WTC11 (cell line): ENCODE results near the gene FGFBP1. TPM values are rescaled to one million over a fixed set of nuclear protein-coding genes. Genes with fewer than 3 reads are reported as not detected.
"Not testable (repeated sequence)": the region's sequence is repeated elsewhere in the genome, so short reads cannot be mapped to it uniquely, and the experiment has no call there.

Source experiments
- ATAC-seq: fragments of 200-7000 bp; cut with Tn5 transposase; 2 replicates; pipeline ENCODE4 v1.10.0; 2021; ENCODE audit warnings: mild to moderate bottlenecking, moderate library complexity
- CTCF ChIA-PET: fragments of 300-600 bp; sonication (Branson Sonifier 250); formaldehyde crosslinking; loops from one replicate; lab custom pipeline; 2021; ENCODE audit warnings: antibody characterized with exemption; lab: Charles Lee
- POLR2A ChIA-PET: fragments of 350-600 bp; sonication (Branson Sonifier 250); formaldehyde crosslinking; loops from one replicate; lab custom pipeline; 2021; ENCODE audit warnings: antibody characterized with exemption; lab: Charles Lee
- DNase-seq: peaks from one replicate; pipeline ENCODE4 v3.0.0; 2021; ENCODE audit warnings: low spot score
- H3K27ac Mint-ChIP-seq: 2 replicates; pipeline ENCODE4 v1.8.0; 2021; ENCODE audit warnings: mixed read lengths
- H3K27me3 Mint-ChIP-seq: 2 replicates; pipeline ENCODE4 v1.8.0; 2021; ENCODE audit warnings: low read depth, mild to moderate bottlenecking, moderate library complexity, mixed read lengths
- H3K36me3 Mint-ChIP-seq: 2 replicates; pipeline ENCODE4 v1.8.0; 2021; ENCODE audit warnings: mixed read lengths
- H3K4me1 Mint-ChIP-seq: 2 replicates; pipeline ENCODE4 v1.8.0; 2022; ENCODE audit warnings: mixed read lengths
- H3K4me3 Mint-ChIP-seq: 2 replicates; pipeline ENCODE4 v1.8.0; 2021; ENCODE audit warnings: mild to moderate bottlenecking, moderate library complexity, mixed read lengths
- H3K9me3 Mint-ChIP-seq: 2 replicates; pipeline ENCODE4 v1.8.0; 2021; ENCODE audit warnings: mixed read lengths
- FOXK1 ChIP-seq: sonication (generic); formaldehyde crosslinking; IDR thresholded peaks from 2 replicates; pipeline ENCODE4 v1.8.0; 2022; ENCODE audit warnings: mild to moderate bottlenecking, moderate library complexity, missing genetic modification reagents
- MYBL2 ChIP-seq: sonication (generic); formaldehyde crosslinking; IDR thresholded peaks from 2 replicates; pipeline ENCODE4 v1.8.1; 2023; ENCODE audit warnings: mild to moderate bottlenecking, moderate library complexity, missing genetic modification reagents
- ZBTB43 ChIP-seq: sonication (generic); formaldehyde crosslinking; IDR thresholded peaks from 2 replicates; pipeline ENCODE4 v1.8.1; 2023; ENCODE audit warnings: mild to moderate bottlenecking, missing genetic modification reagents
- ZNF121 ChIP-seq: sonication (generic); formaldehyde crosslinking; IDR thresholded peaks from 2 replicates; pipeline ENCODE4 v1.8.0; 2023; ENCODE audit warnings: missing genetic modification reagents
- ZNF281 ChIP-seq: sonication (generic); formaldehyde crosslinking; IDR thresholded peaks from 2 replicates; pipeline ENCODE4 v1.8.0; 2023; ENCODE audit warnings: mild to moderate bottlenecking, missing genetic modification reagents
- ZNF425 ChIP-seq: fragments of 250-450 bp; sonication (Bioruptor Pico); conservative IDR thresholded peaks from 2 replicates; pipeline ENCODE4 v1.9.0; 2021; ENCODE audit warnings: mild to moderate bottlenecking
- total RNA-seq: library from RNA; stranded (reverse); gene quantifications from 3 replicates; pipeline ENCODE4 v1.2.3, GENCODE V29; 2021
- TF ChIP-seq, protein P1 (sequence below): sonication (generic); formaldehyde crosslinking; IDR thresholded peaks from 2 replicates; pipeline ENCODE4 v1.8.1; 2023; ENCODE audit warnings: mild to moderate bottlenecking, missing genetic modification reagents, borderline replicate concordance
- TF ChIP-seq, protein P2 (sequence below): fragments of 200-600 bp; IDR thresholded peaks from 2 replicates; pipeline ENCODE4 v1.8.0; 2022; ENCODE audit warnings: antibody characterized with exemption
- TF ChIP-seq, protein P3 (sequence below): sonication (generic); formaldehyde crosslinking; IDR thresholded peaks from 2 replicates; pipeline ENCODE4 v1.8.0; 2022; ENCODE audit warnings: mild to moderate bottlenecking, missing genetic modification reagents

Gene FGFBP1
- total RNA-seq, 1 experiment from 2014 or later: not detected

GRCh38 chr4:15916358-15916757 lies 22.2 kb downstream of the FGFBP1 start:
- H3K4me1 Mint-ChIP-seq, H3K4me3 Mint-ChIP-seq, POLR2A ChIA-PET, DNase-seq, H3K27ac Mint-ChIP-seq, CTCF ChIA-PET, H3K27me3 Mint-ChIP-seq, ATAC-seq: not testable (repeated sequence)
- Mint-ChIP-seq H3K9me3 (peaks cover 27% of the 10 kb centered on the region), H3K36me3 (peaks cover 16% of the 10 kb centered on the region)

DNA sequence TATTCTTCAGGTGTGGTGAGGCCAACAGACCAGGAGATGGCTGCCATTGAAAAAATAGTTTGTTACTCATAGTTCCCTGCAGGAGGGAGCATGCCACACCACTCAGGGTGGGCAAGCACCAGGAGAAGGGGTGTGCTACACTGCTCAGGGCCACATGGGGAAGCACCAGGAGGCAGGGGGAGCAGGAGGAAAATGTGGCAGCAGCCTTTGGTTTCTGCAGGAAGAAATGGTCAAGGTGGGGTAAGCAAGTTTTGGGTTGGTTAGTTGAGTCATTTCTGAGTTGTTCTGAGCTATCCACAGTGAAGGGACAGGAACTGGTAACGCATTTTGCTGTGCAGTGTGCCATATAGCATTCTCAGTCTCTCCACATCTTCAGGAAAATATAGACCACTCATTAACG lies 23.8 kb downstream of the FGFBP1 start:
- Mint-ChIP-seq H3K27me3 (no peaks in the 10 kb centered on the region; the same call in 1 of the 2 replicates), H3K4me3 (no peak overlapping the region), H3K36me3 (peaks cover 16% of the 10 kb centered on the region), H3K9me3 (peaks cover 27% of the 10 kb centered on the region), H3K27ac (no peak overlapping the region), H3K4me1 (no peaks in the 10 kb centered on the region)
- ChIA-PET CTCF (no interaction called here), POLR2A (no interaction called here)
- ATAC-seq (no peak), DNase-seq (no peak)
- TF ChIP-seq ZNF281 (CRISPR knock-in tag) (no peak), FOXK1 (CRISPR knock-in tag) (no peak), MYBL2 (CRISPR knock-in tag) (no peak), ZNF121 (CRISPR knock-in tag) (no peak), ZNF425 (CRISPR knock-in tag) (no peak), ZBTB43 (CRISPR knock-in tag) (no peak)
- TF ChIP-seq, protein P1, sequence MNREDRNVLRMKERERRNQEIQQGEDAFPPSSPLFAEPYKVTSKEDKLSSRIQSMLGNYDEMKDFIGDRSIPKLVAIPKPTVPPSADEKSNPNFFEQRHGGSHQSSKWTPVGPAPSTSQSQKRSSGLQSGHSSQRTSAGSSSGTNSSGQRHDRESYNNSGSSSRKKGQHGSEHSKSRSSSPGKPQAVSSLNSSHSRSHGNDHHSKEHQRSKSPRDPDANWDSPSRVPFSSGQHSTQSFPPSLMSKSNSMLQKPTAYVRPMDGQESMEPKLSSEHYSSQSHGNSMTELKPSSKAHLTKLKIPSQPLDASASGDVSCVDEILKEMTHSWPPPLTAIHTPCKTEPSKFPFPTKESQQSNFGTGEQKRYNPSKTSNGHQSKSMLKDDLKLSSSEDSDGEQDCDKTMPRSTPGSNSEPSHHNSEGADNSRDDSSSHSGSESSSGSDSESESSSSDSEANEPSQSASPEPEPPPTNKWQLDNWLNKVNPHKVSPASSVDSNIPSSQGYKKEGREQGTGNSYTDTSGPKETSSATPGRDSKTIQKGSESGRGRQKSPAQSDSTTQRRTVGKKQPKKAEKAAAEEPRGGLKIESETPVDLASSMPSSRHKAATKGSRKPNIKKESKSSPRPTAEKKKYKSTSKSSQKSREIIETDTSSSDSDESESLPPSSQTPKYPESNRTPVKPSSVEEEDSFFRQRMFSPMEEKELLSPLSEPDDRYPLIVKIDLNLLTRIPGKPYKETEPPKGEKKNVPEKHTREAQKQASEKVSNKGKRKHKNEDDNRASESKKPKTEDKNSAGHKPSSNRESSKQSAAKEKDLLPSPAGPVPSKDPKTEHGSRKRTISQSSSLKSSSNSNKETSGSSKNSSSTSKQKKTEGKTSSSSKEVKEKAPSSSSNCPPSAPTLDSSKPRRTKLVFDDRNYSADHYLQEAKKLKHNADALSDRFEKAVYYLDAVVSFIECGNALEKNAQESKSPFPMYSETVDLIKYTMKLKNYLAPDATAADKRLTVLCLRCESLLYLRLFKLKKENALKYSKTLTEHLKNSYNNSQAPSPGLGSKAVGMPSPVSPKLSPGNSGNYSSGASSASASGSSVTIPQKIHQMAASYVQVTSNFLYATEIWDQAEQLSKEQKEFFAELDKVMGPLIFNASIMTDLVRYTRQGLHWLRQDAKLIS (CRISPR knock-in tag): no peak
- TF ChIP-seq, protein P2, sequence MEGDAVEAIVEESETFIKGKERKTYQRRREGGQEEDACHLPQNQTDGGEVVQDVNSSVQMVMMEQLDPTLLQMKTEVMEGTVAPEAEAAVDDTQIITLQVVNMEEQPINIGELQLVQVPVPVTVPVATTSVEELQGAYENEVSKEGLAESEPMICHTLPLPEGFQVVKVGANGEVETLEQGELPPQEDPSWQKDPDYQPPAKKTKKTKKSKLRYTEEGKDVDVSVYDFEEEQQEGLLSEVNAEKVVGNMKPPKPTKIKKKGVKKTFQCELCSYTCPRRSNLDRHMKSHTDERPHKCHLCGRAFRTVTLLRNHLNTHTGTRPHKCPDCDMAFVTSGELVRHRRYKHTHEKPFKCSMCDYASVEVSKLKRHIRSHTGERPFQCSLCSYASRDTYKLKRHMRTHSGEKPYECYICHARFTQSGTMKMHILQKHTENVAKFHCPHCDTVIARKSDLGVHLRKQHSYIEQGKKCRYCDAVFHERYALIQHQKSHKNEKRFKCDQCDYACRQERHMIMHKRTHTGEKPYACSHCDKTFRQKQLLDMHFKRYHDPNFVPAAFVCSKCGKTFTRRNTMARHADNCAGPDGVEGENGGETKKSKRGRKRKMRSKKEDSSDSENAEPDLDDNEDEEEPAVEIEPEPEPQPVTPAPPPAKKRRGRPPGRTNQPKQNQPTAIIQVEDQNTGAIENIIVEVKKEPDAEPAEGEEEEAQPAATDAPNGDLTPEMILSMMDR: no peak
- TF ChIP-seq, protein P3, sequence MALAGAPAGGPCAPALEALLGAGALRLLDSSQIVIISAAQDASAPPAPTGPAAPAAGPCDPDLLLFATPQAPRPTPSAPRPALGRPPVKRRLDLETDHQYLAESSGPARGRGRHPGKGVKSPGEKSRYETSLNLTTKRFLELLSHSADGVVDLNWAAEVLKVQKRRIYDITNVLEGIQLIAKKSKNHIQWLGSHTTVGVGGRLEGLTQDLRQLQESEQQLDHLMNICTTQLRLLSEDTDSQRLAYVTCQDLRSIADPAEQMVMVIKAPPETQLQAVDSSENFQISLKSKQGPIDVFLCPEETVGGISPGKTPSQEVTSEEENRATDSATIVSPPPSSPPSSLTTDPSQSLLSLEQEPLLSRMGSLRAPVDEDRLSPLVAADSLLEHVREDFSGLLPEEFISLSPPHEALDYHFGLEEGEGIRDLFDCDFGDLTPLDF (CRISPR knock-in tag): no peak
